ENCODE data around the gene HDAC5.

DNA sequence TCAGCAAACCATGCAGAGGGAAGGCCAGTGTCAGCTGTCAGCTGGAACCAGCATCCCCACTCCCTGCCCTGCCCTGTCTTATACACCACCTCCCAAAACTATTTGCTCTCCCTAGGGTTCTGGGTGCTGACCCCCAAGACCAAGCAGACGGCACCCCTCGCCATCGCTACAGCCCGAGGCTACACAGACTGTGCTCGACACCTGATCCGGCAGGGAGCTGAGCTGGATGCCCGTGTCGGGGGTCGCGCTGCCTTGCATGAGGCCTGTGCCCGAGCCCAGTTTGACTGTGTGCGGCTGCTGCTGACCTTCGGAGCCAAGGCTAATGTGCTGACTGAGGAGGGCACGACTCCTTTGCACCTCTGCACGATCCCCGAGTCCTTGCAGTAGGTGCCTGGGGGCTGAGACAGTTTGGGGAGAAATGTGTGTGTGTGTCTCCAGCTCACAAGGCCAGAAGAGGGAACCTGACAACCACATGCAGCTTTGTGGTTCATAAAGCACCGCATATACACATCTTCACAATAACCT, 48.6 kb upstream of the HDAC5 start:
- TF ChIP-seq, protein P1, sequence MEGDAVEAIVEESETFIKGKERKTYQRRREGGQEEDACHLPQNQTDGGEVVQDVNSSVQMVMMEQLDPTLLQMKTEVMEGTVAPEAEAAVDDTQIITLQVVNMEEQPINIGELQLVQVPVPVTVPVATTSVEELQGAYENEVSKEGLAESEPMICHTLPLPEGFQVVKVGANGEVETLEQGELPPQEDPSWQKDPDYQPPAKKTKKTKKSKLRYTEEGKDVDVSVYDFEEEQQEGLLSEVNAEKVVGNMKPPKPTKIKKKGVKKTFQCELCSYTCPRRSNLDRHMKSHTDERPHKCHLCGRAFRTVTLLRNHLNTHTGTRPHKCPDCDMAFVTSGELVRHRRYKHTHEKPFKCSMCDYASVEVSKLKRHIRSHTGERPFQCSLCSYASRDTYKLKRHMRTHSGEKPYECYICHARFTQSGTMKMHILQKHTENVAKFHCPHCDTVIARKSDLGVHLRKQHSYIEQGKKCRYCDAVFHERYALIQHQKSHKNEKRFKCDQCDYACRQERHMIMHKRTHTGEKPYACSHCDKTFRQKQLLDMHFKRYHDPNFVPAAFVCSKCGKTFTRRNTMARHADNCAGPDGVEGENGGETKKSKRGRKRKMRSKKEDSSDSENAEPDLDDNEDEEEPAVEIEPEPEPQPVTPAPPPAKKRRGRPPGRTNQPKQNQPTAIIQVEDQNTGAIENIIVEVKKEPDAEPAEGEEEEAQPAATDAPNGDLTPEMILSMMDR (IDR thresholded peaks at IDR 0.05) = no peak
- TF ChIP-seq EP300 (IDR thresholded peaks at IDR 0.05) (no peak), POLR2A (IDR thresholded peaks at IDR 0.05) (no peak)
